Measurements from ENCODE around the gene ZNF438. TPM values are rescaled to one million over a fixed set of nuclear protein-coding genes. Genes with fewer than 3 reads are reported as not detected.
"Not testable (repeated sequence)": the region's sequence is repeated elsewhere in the genome, so short reads cannot be mapped to it uniquely, and the experiment has no call there.

ZNF438 gene
- total RNA-seq, 2 experiments from 2014 or later: 2.7 to 3.1 TPM

- CTCF ChIA-PET: no interaction called here
- POLR2A ChIA-PET: no interaction called here
Observed at GRCh38 chr10:30803058-30803457, 228.6 kb downstream of the ZNF438 start.

DNA sequence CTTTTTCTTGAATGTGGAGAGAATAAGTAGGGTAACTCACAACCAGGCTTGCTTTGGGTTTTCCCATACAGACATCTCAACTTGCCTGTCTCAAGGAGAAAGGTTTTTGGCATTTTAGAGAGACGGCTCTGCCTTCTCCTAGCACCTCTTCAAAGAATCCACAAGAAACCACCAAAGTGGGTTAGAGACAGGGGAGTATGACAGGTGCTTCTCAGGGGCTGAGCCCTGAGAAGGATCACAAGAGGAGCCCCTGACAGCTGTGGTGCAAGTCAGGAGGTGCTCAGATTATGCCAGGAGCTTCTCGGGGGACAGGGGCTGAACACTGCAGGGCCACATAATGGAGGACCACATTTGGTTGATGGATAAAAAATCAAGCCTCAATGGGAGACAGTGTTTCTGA lies 231.3 kb downstream of the ZNF438 start:
- ChIA-PET CTCF (no interaction called here), POLR2A (no interaction called here)

GRCh38 chr10:30798646-30799185 lies 232.9 kb downstream of the ZNF438 start:
- ChIA-PET CTCF (no interaction called here), POLR2A (no interaction called here)

GRCh38 chr10:30795024-30795423 lies 236.6 kb downstream of the ZNF438 start:
- CTCF ChIA-PET, POLR2A ChIA-PET: not testable (repeated sequence)
